Measurements from ENCODE around the gene S100A7A.

- TF ChIP-seq CTCF (conservative IDR thresholded peaks at IDR 0.05) (no peak), EZH2 (IDR thresholded peaks at IDR 0.05; ENCODE audit: low read depth) (no peak)
Measured at GRCh38 chr1:153429266-153430165, 13.2 kb downstream of the S100A7A start.

Data from PC-9 (cell line).